Activated CD4-positive, alpha-beta T cell treated with anti-CD3 and anti-CD28 coated beads, Interleukin-2, Interleukin-6, amounts not matched to agents 100 ng/mL and 50 ng/mL, durations not matched to agents 16 hours and 8 hours (primary cell): ENCODE measurements around the gene MYO3A.

Source experiments
- DNase-seq: peaks from one replicate; pipeline ENCODE4 v3.0.0-alpha.2; 2020

Gene MYO3A

GRCh38 chr10:26216585-26217395 is 282.8 kb downstream of the MYO3A start, which contains the start of gene GAD2:
Gene GAD2 (plus strand): TSS chr10:26216774. CDS start chr10:26216810, 36 bp downstream.
- no peak for DNase-seq

- no peak for DNase-seq
Measured at GRCh38 chr10:26217396-26218086, 283.5 kb downstream of the MYO3A start.

- no peak for DNase-seq
Measured at GRCh38 chr10:26219676-26220075, 285.6 kb downstream of the MYO3A start.

GRCh38 chr10:26220901-26221300 is 286.9 kb downstream of the MYO3A start:
- no peak for DNase-seq

- DNase-seq = no peak
Measured at GRCh38 chr10:26221541-26221940, 287.5 kb downstream of the MYO3A start.

- DNase-seq = no peak
Measured at GRCh38 chr10:26222563-26222962, 288.5 kb downstream of the MYO3A start.

GRCh38 chr10:26225322-26225721 is 291.3 kb downstream of the MYO3A start:
- no peak for DNase-seq

- DNase-seq = no peak
Measured at GRCh38 chr10:26227786-26228185, 293.8 kb downstream of the MYO3A start.

GRCh38 chr10:26232174-26232573 is 298.1 kb downstream of the MYO3A start:
- no peak for DNase-seq

GRCh38 chr10:26235761-26236160 is 301.7 kb downstream of the MYO3A start:
- DNase-seq = no peak

- DNase-seq = no peak
Measured at GRCh38 chr10:26238378-26238777, 304.3 kb downstream of the MYO3A start.

- DNase-seq = no peak
Measured at GRCh38 chr10:26242706-26243350, 308.8 kb downstream of the MYO3A start.

GRCh38 chr10:26243351-26243720 is 309.3 kb downstream of the MYO3A start:
- DNase-seq = no peak

GRCh38 chr10:26249681-26250080 is 315.7 kb downstream of the MYO3A start:
- DNase-seq = no peak

- DNase-seq = no peak
Measured at GRCh38 chr10:26251925-26252324, 317.9 kb downstream of the MYO3A start.

- DNase-seq = no peak
Measured at GRCh38 chr10:26254616-26255015, 320.6 kb downstream of the MYO3A start.

GRCh38 chr10:26259341-26259740 is 325.3 kb downstream of the MYO3A start:
- no peak for DNase-seq
